Effector CD8-positive, alpha-beta T cell (primary cell): Measurements from ENCODE around the gene TPM1.
"Not testable (repeated sequence)": the region's sequence is repeated elsewhere in the genome, so short reads cannot be mapped to it uniquely, and the experiment has no call there.

Source experiments
- DNase-seq: peaks from one replicate; lab custom pipeline; 2025; lab: John Stamatoyannopoulos, UW

The TPM1 gene

GRCh38 chr15:63094495-63094931 lies 52.0 kb downstream of the TPM1 start:
- DNase-seq = no peak

- DNase-seq = no peak
Observed at GRCh38 chr15:63096178-63096577, 53.6 kb downstream of the TPM1 start.

GRCh38 chr15:63098901-63099300 lies 56.4 kb downstream of the TPM1 start:
- not testable (repeated sequence) for DNase-seq

GRCh38 chr15:63099581-63099980 lies 57.0 kb downstream of the TPM1 start:
- not testable (repeated sequence) for DNase-seq

GRCh38 chr15:63103416-63103815 lies 60.9 kb downstream of the TPM1 start:
- DNase-seq = no peak

GRCh38 chr15:63104727-63105126 lies 62.2 kb downstream of the TPM1 start:
- no peak for DNase-seq

- not testable (repeated sequence) for DNase-seq
Observed at GRCh38 chr15:63105354-63105753, 62.8 kb downstream of the TPM1 start.

GRCh38 chr15:63107895-63108546 lies 65.5 kb downstream of the TPM1 start:
- no peak for DNase-seq

GRCh38 chr15:63109498-63109897 lies 67.0 kb downstream of the TPM1 start:
- no peak for DNase-seq

- DNase-seq = no peak
Observed at GRCh38 chr15:63109920-63110319, 67.4 kb downstream of the TPM1 start.

GRCh38 chr15:63110428-63111026 lies 68.0 kb downstream of the TPM1 start:
- DNase-seq = no peak

GRCh38 chr15:63111481-63111880 lies 68.9 kb downstream of the TPM1 start:
- DNase-seq = no peak

- no peak for DNase-seq
Observed at GRCh38 chr15:63112871-63113270, 70.3 kb downstream of the TPM1 start.

GRCh38 chr15:63114465-63114864 lies 71.9 kb downstream of the TPM1 start:
- DNase-seq = no peak
